ENCODE data around the gene KIAA1671.

GRCh38 chr22:25095869-25096268 is 143.4 kb downstream of the KIAA1671 start:
- TF ChIP-seq CTCF (conservative IDR thresholded peaks at IDR 0.05) (no peak), ZFX (IDR thresholded peaks at IDR 0.05) (no peak)
